Motor neuron (in vitro differentiated cells): ENCODE results near the gene ASXL1. TPM values are rescaled to one million over a fixed set of nuclear protein-coding genes. Genes with fewer than 3 reads are reported as not detected.
A peak's percentile ranks its signal among the peaks of the same experiment; 100 is the strongest.
"Not testable (repeated sequence)": the region's sequence is repeated elsewhere in the genome, so short reads cannot be mapped to it uniquely, and the experiment has no call there.

Experiments
- ATAC-seq, 8 experiments: fragments of 200-7000 bp; cut with Tn5 transposase; replicated peaks in 6 of 8; 2 replicates each; pipeline ENCODE4 v1.8.0; 2021; ENCODE audit warnings: mild to moderate bottlenecking in 8 of 8, moderate library complexity in 8 of 8
- H3K27ac ChIP-seq, 2 donors: fragments of 250-450 bp; sonication (Bioruptor Pico); 2 replicates each; pipeline ENCODE4 v1.9.0; 2021; ENCODE audit warnings: antibody characterized with exemption in 2 of 2, mild to moderate bottlenecking in 2 of 2, moderate library complexity in 1 of 2
- H3K4me1 ChIP-seq, 2 donors: fragments of 250-450 bp; sonication (Bioruptor Pico); replicated peaks in 1 of 2; 2 replicates each; pipeline ENCODE4 v1.6.1; 2021; ENCODE audit warnings: antibody characterized with exemption in 2 of 2, mild to moderate bottlenecking in 2 of 2, moderate library complexity in 1 of 2
- H3K4me3 ChIP-seq, 5 donors: fragments of 250-450 bp; sonication (Bioruptor Pico); 2 replicates each; pipeline ENCODE4 v1.9.0; 2021; ENCODE audit warnings: antibody characterized with exemption in 5 of 5, mild to moderate bottlenecking in 5 of 5, moderate library complexity in 4 of 5
- WGBS, 10 experiments: fragments of 450-650 bp; shearing (Covaris generic); methylation state at CpG; one replicate each; pipeline ENCODE4 v1.0.0; 2022; 5-methylcytosine and 5-hydroxymethylcytosine counted together
- in situ Hi-C, 9 experiments: fragments of 400-800 bp; cut with MboI; loops; one replicate each; pipeline ENCODE4 v1.15.0; 2021; ENCODE audit warnings: low sequenced_read_pairs in 9 of 9, low pct_unique_long_range_greater_than_20kb in 2 of 9; ENCODE audit not compliant: unreplicated experiment in 9 of 9
- total RNA-seq, 8 experiments: library from RNA; unstranded; fragments of 300-600 nt; gene quantifications; 2 replicates each; pipeline versions ENCODE4 v1.2.3 to v1.2.4, GENCODE V29; 2022

The ASXL1 gene
- total RNA-seq = 10 to 100 TPM; 22.1 to 81.0 (median 33.3) TPM

DNA sequence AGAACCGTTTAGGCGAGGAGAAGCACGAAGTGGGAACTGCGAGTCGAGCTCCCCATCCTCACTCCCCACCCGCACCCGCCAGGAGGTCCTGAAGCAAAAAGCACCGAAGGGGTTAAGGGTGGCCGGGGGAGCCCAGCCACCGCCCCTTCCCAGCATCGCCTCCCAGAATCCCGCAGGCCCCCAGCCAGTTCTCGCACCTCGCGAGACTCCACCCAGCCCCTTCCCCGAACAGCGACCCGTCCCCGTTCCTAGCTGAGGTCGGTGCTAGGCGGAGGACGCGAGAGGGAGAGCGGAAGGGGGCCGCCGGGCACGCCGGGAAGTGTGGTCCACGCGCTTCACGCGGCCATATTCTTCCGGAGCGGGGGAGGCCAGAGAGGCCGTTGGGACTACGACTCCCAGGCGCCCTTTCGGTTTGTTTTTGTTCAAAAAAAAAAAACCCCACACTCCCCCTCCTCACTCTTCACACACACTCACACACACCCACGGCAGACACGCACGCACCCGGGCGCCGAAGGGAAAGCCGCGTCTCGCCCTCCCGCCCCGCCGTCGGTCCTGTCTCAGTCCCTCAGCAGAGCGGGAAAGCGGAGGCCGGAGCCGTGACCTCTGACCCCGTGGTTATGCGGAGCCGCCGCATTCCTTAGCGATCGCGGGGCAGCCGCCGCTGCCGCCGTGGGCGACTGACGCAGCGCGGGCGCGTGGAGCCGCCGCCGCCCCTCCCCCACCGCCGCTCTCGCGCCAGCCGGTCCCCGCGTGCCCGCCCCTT is at the start of gene ASXL1:
Gene ASXL1, plus strand, starts transcription at position 463 of the 763 bp plus-strand sequence. CDS start 445 bp downstream, outside the sequence.
- H3K27ac ChIP-seq = peak within 1 kb of the TSS; percentile 93 to 95
- in situ Hi-C loops = no loop called here

GRCh38 chr20:32312718-32313424 is 45.3 kb upstream of the ASXL1 start:
- 57 to 100% (median 100%) methylated on average over 1 to 2 of the region's 3 CpGs; no CpG with 5 or more reads in 3 of the 10 experiments for WGBS, 10 experiments
- ATAC-seq = no peak
- in situ Hi-C loops = no loop called here
- Histone ChIP-seq H3K27ac (no peak overlapping the region), H3K4me1 (no peaks in the 10 kb centered on the region), H3K4me3 (no peak overlapping the region)

More for the DNA sequence above, at the start of gene ASXL1:
- Histone ChIP-seq H3K4me3 (peak within 1 kb of the TSS; percentile 73 to 93 (median 88)), H3K4me1 (peaks cover 11 to 12% of the 10 kb centered on the region in 2 donors)
- WGBS, 10 experiments = 0% methylated on average over 7 of the region's 83 CpGs; no CpG with 5 or more reads in 9 of the 10 experiments
- ATAC-seq = peak; percentile 85 to 97 (median 96)

DNA sequence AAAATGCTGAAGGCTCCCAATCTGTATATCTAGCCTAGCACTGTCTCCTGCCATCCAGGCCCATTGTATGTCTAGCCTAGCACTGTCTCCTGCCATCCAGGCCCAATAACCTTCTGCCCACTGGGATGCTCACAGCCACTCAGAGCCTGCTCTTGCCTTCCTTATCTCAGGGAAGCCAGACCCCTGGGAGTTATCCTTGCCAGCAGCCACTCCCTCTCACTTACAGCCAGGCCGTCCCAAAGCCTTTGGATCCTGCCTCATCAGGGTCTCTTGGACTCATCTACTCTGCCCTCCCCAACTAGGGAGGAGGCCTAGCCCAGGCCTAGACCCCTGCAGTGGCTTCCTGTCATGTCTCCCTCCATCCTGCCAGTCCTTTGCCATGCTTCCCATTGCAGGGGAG is 43.4 kb upstream of the ASXL1 start:
- Histone ChIP-seq H3K4me3 (no peak overlapping the region), H3K4me1 (no peaks in the 10 kb centered on the region), H3K27ac (no peak overlapping the region)
- no peak for ATAC-seq
- WGBS, 10 experiments = 100% methylated on average over 1 of the region's 1 CpG; no CpG with 5 or more reads in 8 of the 10 experiments
- in situ Hi-C loops = no loop called here

- 89 to 100% (median 100%) methylated on average over 1 to 3 of the region's 3 CpGs; no CpG with 5 or more reads in 4 of the 10 experiments for WGBS, 10 experiments
- Histone ChIP-seq H3K4me3 (no peak overlapping the region), H3K4me1 (no peaks in the 10 kb centered on the region), H3K27ac (no peak overlapping the region)
- ATAC-seq = no peak
- in situ Hi-C loops = no loop called here
Observed at GRCh38 chr20:32315399-32315798, 42.7 kb upstream of the ASXL1 start.

DNA sequence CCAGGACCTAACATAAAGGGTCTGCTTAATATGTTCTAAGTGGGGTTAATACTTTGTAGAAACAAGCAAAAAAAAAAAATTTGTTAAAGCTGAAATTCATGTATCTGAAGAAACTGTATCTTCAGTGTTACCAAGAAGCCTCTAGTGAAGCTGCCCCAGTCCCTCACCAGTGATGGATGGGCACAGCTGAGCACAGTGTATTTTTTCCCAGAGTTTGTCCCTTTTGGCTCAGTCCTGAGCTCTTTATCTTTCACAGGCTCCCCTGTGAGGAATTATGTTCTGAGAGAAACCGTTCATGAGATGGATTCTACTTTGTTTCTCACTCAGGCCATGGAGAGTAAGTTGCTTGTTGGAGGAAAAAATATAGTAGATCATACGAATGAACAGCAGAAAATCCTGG is 42.2 kb upstream of the ASXL1 start:
- 67 to 100% (median 91%) methylated on average over 1 to 2 of the region's 2 CpGs; no CpG with 5 or more reads in 2 of the 10 experiments for WGBS, 10 experiments
- no peak overlapping the region for H3K27ac ChIP-seq
- peak in 1 of 8 experiments; percentile 26 for ATAC-seq
- H3K4me1 ChIP-seq = no peaks in the 10 kb centered on the region
- no peak overlapping the region for H3K4me3 ChIP-seq
- in situ Hi-C loops = no loop called here

DNA sequence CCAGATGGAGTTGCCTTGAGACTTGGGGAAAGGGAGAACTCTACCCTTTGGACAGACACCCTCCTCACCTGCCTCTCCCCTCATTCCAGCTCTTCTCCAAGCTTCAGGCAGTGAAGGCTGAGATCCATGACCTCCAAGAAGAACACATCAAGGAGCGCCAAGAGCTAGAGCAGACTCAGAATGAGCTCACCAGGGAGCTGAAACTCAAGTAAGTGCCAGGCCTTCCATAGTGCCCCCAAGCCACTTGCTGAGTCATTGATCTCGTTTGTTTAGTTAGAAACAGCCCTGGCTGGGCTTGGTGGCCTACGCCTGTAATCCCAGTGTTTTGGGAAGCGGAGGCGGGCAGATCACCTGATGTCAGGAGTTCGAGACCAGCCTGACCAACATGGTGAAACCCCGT is 41.5 kb upstream of the ASXL1 start:
- 47 to 100% (median 90%) methylated on average over 1 to 6 of the region's 7 CpGs; no CpG with 5 or more reads in 2 of the 10 experiments for WGBS, 10 experiments

GRCh38 chr20:32319100-32319499 is 39.0 kb upstream of the ASXL1 start:
- no peak for ATAC-seq
- in situ Hi-C loops = no loop called here
- Histone ChIP-seq H3K4me1 (no peaks in the 10 kb centered on the region), H3K27ac (no peak overlapping the region), H3K4me3 (no peak overlapping the region)
- 53 to 100% (median 86%) methylated on average over 1 to 5 of the region's 6 CpGs; no CpG with 5 or more reads in 2 of the 10 experiments for WGBS, 10 experiments

More for the DNA sequence above, 41.5 kb upstream of the ASXL1 start:
- in situ Hi-C loops = no loop called here
- no peak overlapping the region for H3K4me3 ChIP-seq
- H3K27ac ChIP-seq = no peak overlapping the region
- ATAC-seq = no peak
- no peaks in the 10 kb centered on the region for H3K4me1 ChIP-seq

- in situ Hi-C loops = no loop called here
- 36 to 100% (median 100%) methylated on average over 1 of the region's 1 CpG; no CpG with 5 or more reads in 4 of the 10 experiments for WGBS, 10 experiments
- ATAC-seq = no peak
- H3K4me1 ChIP-seq = no peaks in the 10 kb centered on the region
- H3K4me3 ChIP-seq = no peak overlapping the region
- H3K27ac ChIP-seq = no peak overlapping the region
Observed at GRCh38 chr20:32320305-32320704, 37.8 kb upstream of the ASXL1 start.

- in situ Hi-C loops = no loop called here
- Histone ChIP-seq H3K27ac (no peak overlapping the region), H3K4me3 (no peak overlapping the region), H3K4me1 (peaks cover 0 to 6% of the 10 kb centered on the region in 2 donors)
- 50 to 100% (median 88%) methylated on average over 1 of the region's 1 CpG; no CpG with 5 or more reads in 3 of the 10 experiments for WGBS, 10 experiments
- ATAC-seq = no peak
Observed at GRCh38 chr20:32321390-32321789, 36.7 kb upstream of the ASXL1 start.

- H3K27ac ChIP-seq, H3K4me1 ChIP-seq, H3K4me3 ChIP-seq, ATAC-seq, in situ Hi-C loops: not testable (repeated sequence)
- WGBS, 10 experiments = 68 to 100% (median 94%) methylated on average over 1 to 4 of the region's 12 CpGs; no CpG with 5 or more reads in 1 of the 10 experiments
Observed at GRCh38 chr20:32322260-32322659, 35.9 kb upstream of the ASXL1 start.

GRCh38 chr20:32323761-32324160 is 34.4 kb upstream of the ASXL1 start:
- in situ Hi-C loops, ATAC-seq, H3K4me3 ChIP-seq, H3K27ac ChIP-seq: not testable (repeated sequence)
- H3K4me1 ChIP-seq = peaks cover 0 to 14% of the 10 kb centered on the region in 2 donors
- WGBS, 10 experiments = 83 to 100% (median 92%) methylated on average over 1 to 5 of the region's 5 CpGs; no CpG with 5 or more reads in 1 of the 10 experiments

GRCh38 chr20:32325706-32326503 is 32.2 kb upstream of the ASXL1 start:
- Histone ChIP-seq H3K4me1 (peaks cover 0 to 14% of the 10 kb centered on the region in 2 donors), H3K4me3 (no peak overlapping the region), H3K27ac (no peak overlapping the region)
- peak in 4 of 8 experiments; percentile 11 to 91 (median 70) for ATAC-seq
- 48 to 100% (median 77%) methylated on average over 1 to 5 of the region's 6 CpGs; no CpG with 5 or more reads in 1 of the 10 experiments for WGBS, 10 experiments
- in situ Hi-C loops = no loop called here
